HG03135 (cell line): ENCODE measurements around the gene SDHA.
"Not testable (repeated sequence)": the region's sequence is repeated elsewhere in the genome, so short reads cannot be mapped to it uniquely, and the experiment has no call there.

Experiments
- ATAC-seq: cut with Tn5 transposase; IDR thresholded peaks from one replicate; pipeline ENCODE4 v1.9.1; 2021; ENCODE audit warnings: mild to moderate bottlenecking, moderate library complexity; ENCODE audit not compliant: unreplicated experiment

Gene SDHA

GRCh38 chr5:296954-297353 lies 78.8 kb downstream of the SDHA start:
- ATAC-seq = not testable (repeated sequence)

GRCh38 chr5:297448-297847 lies 79.3 kb downstream of the SDHA start:
- ATAC-seq = not testable (repeated sequence)

GRCh38 chr5:297991-298736 lies 80.0 kb downstream of the SDHA start:
- not testable (repeated sequence) for ATAC-seq

GRCh38 chr5:298737-299125 lies 80.6 kb downstream of the SDHA start:
- ATAC-seq = no peak

- not testable (repeated sequence) for ATAC-seq
Observed at GRCh38 chr5:299921-300320, 81.8 kb downstream of the SDHA start.

GRCh38 chr5:300691-301435 lies 82.7 kb downstream of the SDHA start:
- not testable (repeated sequence) for ATAC-seq

- ATAC-seq = not testable (repeated sequence)
Observed at GRCh38 chr5:302416-302815, 84.3 kb downstream of the SDHA start.

- no peak for ATAC-seq
Observed at GRCh38 chr5:302966-303365, 84.8 kb downstream of the SDHA start.

GRCh38 chr5:303741-304140 lies 85.6 kb downstream of the SDHA start:
- ATAC-seq = not testable (repeated sequence)

- ATAC-seq = no peak
Observed at GRCh38 chr5:305050-305449, 86.9 kb downstream of the SDHA start.

GRCh38 chr5:305459-305858 lies 87.3 kb downstream of the SDHA start:
- ATAC-seq = no peak

- ATAC-seq = no peak
Observed at GRCh38 chr5:306011-306805, 88.1 kb downstream of the SDHA start.
